Activated naive CD4-positive, alpha-beta T cell treated with anti-CD3 and anti-CD28 coated beads for 36 hours (primary cell): ENCODE data around the gene FAAH. TPM values are rescaled to one million over a fixed set of nuclear protein-coding genes. Genes with fewer than 3 reads are reported as not detected.
A peak's percentile ranks its signal among the peaks of the same experiment; 100 is the strongest.
"Not testable (repeated sequence)": the region's sequence is repeated elsewhere in the genome, so short reads cannot be mapped to it uniquely, and the experiment has no call there.

Experiments
- CTCF ChIA-PET: fragments of 350-600 bp; sonication (Branson Sonifier 250); formaldehyde crosslinking; loops from one replicate; lab custom pipeline; 2021; ENCODE audit warnings: antibody characterized with exemption; lab: Charles Lee
- DNase-seq: peaks from one replicate; pipeline ENCODE4 v3.0.0-alpha.2; 2020
- H3K27ac Mint-ChIP-seq: one replicate; pipeline ENCODE4 v1.8.0; 2021; ENCODE audit warnings: mild to moderate bottlenecking, mixed read lengths
- H3K27me3 Mint-ChIP-seq: one replicate; pipeline ENCODE4 v1.8.0; 2021; ENCODE audit warnings: low read depth, mixed read lengths
- H3K36me3 Mint-ChIP-seq: one replicate; pipeline ENCODE4 v1.8.0; 2021; ENCODE audit warnings: low read depth, mixed read lengths
- H3K4me1 Mint-ChIP-seq: one replicate; pipeline ENCODE4 v1.8.0; 2021; ENCODE audit warnings: low read depth, mixed read lengths
- H3K4me3 Mint-ChIP-seq: one replicate; pipeline ENCODE4 v1.8.0; 2021; ENCODE audit warnings: mild to moderate bottlenecking, moderate library complexity, mixed read lengths
- H3K9me3 Mint-ChIP-seq: one replicate; pipeline ENCODE4 v1.8.0; 2021; ENCODE audit warnings: mixed read lengths
- intact Hi-C: fragments of 100-400 bp; cut with micrococcal nuclease; formaldehyde crosslinking; loops from one replicate; pipeline ENCODE4 v1.15.1; 2023
- total RNA-seq, 2 experiments: library from RNA; stranded (reverse); gene quantifications; one replicate each; pipeline ENCODE4 v1.2.3, GENCODE V29; 2021

The FAAH gene
- 1 to 10 TPM; 3.8 to 4.8 TPM for total RNA-seq

DNA sequence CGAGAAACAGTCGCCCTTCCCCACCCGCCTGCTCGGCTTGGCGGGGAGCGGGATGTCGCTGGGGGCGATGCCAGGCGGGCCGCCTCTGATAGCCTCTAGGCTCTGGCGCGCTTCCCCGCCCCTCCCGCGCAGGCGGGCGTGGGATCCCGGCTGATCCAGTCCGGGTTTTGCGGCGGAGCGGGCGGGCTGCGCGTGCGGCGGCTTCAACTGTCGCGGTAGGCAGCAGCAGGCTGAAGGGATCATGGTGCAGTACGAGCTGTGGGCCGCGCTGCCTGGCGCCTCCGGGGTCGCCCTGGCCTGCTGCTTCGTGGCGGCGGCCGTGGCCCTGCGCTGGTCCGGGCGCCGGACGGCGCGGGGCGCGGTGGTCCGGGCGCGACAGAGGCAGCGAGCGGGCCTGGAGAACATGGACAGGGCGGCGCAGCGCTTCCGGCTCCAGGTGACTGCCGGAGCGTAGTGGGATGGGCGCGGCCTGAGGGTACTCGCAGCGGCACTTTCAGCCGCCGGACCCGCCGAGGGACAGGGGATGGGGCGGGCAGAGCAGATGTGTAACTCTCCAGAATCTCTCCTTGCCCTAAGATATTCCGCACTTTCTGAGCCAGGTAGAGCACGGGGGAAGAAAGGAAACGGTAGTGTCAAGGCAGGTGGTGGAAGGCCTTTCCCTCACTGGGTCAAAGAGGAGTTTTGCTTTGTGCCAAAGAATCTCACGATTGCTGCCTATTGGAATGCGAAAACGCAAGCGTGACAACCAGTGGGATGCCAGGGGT lies at the start of gene FAAH:
TSS of gene FAAH (plus strand) at position 210 of the 764 bp plus-strand sequence. CDS start at position 242, 32 bp downstream.
- H3K27me3 Mint-ChIP-seq = peaks cover 22% of the 10 kb centered on the region
- intact Hi-C loops = no loop called here
- peaks cover 18% of the 10 kb centered on the region for H3K36me3 Mint-ChIP-seq
- H3K9me3 Mint-ChIP-seq = peaks cover 18% of the 10 kb centered on the region
- DNase-seq = peak; percentile 52
- CTCF ChIA-PET = interaction anchor here (0.7 kb wide), 1 partner anchor 16 kb away, joined by 3 read pairs; no protein-coding TSS in a partner anchor
- peak within 1 kb of the TSS; percentile 25 for H3K4me3 Mint-ChIP-seq
- peaks cover 5% of the 10 kb centered on the region for H3K4me1 Mint-ChIP-seq
- H3K27ac Mint-ChIP-seq = no peak within 1 kb of the TSS

DNA sequence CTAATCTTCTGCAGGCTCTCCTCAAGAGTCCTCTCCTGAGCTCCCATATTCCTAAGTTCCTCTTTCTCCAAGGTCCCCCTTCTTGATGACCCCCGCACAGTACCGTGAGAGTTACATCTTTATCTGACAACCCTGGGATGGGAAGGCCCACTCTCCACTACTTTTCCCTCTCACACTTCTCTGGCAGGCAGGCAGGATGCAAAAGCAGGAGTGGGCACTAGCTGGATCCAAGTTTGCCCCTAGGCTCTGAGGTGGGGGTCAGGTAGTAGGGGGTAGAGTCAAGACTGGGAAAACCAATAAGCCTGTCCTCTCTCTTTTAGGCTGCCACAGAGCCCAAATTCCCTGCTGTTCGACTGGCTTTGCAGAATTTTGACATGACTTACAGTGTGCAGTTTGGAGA lies 49.6 kb upstream of the FAAH start:
- Mint-ChIP-seq H3K36me3 (peaks cover 59% of the 10 kb centered on the region), H3K27ac (peak overlapping the region; percentile 5), H3K27me3 (no peaks in the 10 kb centered on the region), H3K4me3 (no peak overlapping the region), H3K4me1 (peaks cover 62% of the 10 kb centered on the region), H3K9me3 (no peaks in the 10 kb centered on the region)
- no peak for DNase-seq
- intact Hi-C loops = loop anchor here (5.0 to 10.0 kb wide), 2 partner anchors 310 to 968 kb away; partner anchors contain the start of gene STIL
- CTCF ChIA-PET = interaction anchor here (1.3 kb wide), 1 partner anchor 46 kb away, joined by 3 read pairs; no protein-coding TSS in a partner anchor

DNA sequence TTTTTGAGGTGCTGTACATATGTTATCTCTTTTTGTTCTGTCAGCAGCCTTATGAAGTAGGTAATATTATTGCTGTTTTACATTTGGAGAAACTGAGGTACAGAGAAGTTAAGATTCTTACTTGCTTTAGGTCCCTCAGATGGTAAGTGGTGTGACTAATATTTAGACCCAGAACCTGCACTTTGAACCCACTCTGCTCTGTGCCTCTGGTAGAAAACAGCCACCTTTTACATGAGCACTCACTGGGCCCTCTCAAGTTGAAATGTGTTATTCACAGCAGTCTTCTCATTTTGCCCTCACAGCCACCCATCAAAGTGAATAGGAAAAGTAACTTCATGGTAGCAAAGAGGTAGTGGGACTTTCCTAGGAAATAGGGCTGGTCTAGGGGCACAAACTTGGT lies 48.8 kb upstream of the FAAH start:
- Mint-ChIP-seq H3K4me1 (peaks cover 59% of the 10 kb centered on the region), H3K9me3 (no peaks in the 10 kb centered on the region), H3K27me3 (no peaks in the 10 kb centered on the region), H3K4me3 (no peak overlapping the region), H3K27ac (peak overlapping the region; percentile 59), H3K36me3 (peaks cover 64% of the 10 kb centered on the region)
- no peak for DNase-seq
- intact Hi-C loops = loop anchor here (10.0 kb wide), 1 partner anchor 310 kb away; no protein-coding TSS in a partner anchor
- CTCF ChIA-PET = interaction anchor here (0.7 to 1.3 kb wide), 3 partner anchors 10 to 47 kb away, joined by 3 to 7 read pairs (median 3); no protein-coding TSS in a partner anchor

DNA sequence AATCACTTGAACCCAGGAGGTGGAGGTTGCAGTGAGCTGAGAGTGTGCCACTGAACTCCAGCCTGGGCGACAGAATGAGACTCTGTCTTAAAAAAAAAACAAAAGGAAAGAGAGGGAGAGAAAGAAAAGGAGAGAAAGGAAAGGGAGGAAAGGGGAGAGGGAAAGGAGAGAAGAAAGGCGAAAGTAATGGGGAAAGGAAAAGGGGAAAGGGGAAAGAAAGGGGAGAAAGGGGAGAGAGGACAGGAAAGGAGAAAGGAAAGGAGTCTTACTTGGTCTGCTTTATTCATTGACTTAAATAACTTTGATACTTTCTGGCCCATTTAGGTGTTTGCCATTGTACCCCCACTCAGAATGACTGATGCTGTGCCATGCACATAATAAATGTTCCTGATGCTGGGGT lies 41.8 kb upstream of the FAAH start:
- intact Hi-C loops = no loop called here
- no peak for DNase-seq
- CTCF ChIA-PET = no interaction called here
- H3K27me3 Mint-ChIP-seq = no peaks in the 10 kb centered on the region
- H3K9me3 Mint-ChIP-seq = no peaks in the 10 kb centered on the region
- H3K4me1 Mint-ChIP-seq = peaks cover 8% of the 10 kb centered on the region
- peaks cover 39% of the 10 kb centered on the region for H3K36me3 Mint-ChIP-seq
- H3K4me3 Mint-ChIP-seq = no peak overlapping the region
- H3K27ac Mint-ChIP-seq = no peak overlapping the region

DNA sequence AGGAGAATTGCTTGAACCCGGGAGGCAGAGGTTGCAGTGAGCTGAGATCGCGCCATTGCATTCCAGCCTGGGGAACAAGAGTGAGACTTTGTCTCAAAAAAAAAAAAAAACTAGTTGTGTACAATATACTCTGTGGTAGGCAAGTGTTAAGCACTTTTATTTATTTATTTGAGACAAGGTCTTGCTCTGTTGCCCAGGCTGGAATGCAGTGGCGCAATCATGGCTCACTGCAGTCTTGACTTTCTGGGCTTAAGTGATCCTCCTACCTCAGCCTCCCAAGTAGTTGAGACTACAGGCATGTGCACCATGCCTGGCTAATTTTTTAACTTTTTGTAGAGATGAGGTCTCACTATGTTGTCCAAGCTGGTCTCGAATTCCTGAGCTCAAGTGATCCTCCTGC lies 38.2 kb upstream of the FAAH start:
- CTCF ChIA-PET, DNase-seq, H3K27me3 Mint-ChIP-seq, H3K27ac Mint-ChIP-seq, H3K4me3 Mint-ChIP-seq, H3K9me3 Mint-ChIP-seq, intact Hi-C loops, H3K4me1 Mint-ChIP-seq: not testable (repeated sequence)
- peaks cover 30% of the 10 kb centered on the region for H3K36me3 Mint-ChIP-seq

DNA sequence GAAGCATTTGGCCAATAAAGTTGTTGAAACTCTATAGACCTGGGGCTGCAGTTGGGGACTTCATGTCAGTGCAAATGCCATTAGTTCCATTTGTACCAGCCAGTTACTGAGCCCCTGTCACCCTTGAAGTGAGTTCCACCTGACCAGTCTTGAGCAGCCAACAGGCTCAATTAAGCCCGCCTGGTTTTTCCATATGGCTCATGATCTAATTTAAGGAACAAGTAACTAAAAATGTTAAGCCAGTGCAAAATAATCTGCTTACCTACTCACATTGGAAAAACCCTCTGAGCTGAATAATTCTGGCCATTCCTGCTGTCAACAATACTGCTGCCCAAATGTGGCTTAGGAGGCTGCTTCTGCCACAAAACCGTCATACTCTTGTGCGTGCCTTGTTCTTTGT lies 32.0 kb upstream of the FAAH start:
- no peaks in the 10 kb centered on the region for H3K4me1 Mint-ChIP-seq
- CTCF ChIA-PET = interaction anchor here (2.1 kb wide), 1 partner anchor 14 kb away, joined by 10 read pairs; no protein-coding TSS in a partner anchor
- H3K4me3 Mint-ChIP-seq = no peak overlapping the region
- H3K27me3 Mint-ChIP-seq = no peaks in the 10 kb centered on the region
- no peak for DNase-seq
- no peak overlapping the region for H3K27ac Mint-ChIP-seq
- H3K36me3 Mint-ChIP-seq = peaks cover 30% of the 10 kb centered on the region
- intact Hi-C loops = no loop called here
- H3K9me3 Mint-ChIP-seq = no peaks in the 10 kb centered on the region

DNA sequence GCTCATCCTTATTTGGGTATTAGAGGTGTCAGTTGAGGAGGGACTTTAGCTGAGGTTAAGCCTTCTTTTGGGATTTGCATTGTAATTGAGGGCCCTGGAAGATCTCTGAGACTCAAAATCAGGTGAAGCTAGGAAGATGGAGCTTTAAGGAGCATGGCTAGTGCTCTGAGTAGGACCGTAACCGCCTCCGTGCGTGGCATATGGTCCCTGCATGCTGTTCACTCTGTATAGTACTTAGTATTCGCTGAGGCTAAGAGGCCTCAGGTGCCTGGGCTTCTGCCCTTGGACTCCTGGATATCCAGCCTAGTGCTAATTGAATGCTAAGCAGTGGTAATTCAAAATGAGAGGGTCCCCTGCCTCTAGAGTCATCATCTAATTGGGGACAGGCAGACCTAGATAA lies 31.0 kb upstream of the FAAH start:
- Mint-ChIP-seq H3K36me3 (peaks cover 30% of the 10 kb centered on the region), H3K27me3 (no peaks in the 10 kb centered on the region), H3K4me3 (no peak overlapping the region), H3K9me3 (no peaks in the 10 kb centered on the region), H3K4me1 (no peaks in the 10 kb centered on the region), H3K27ac (no peak overlapping the region)
- intact Hi-C loops = no loop called here
- no peak for DNase-seq
- CTCF ChIA-PET = no interaction called here

DNA sequence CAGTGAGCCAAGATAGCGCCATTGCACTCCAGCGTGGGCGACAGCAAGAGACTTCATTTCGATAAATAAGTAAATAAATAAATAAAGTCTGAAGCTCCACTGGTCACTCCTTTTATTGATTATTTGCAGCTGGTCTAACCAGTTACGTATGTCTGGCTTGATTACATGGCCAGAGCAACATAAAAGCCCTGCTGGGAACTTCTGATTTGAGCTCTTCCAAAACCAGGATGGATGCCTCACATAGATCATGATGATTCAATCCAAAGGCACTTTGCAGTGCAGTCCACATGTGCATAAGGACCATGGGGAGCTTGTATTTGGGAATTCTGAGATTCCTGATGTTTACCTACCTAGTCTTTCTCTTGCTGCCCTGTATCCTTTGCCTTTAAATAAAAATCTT lies 29.5 kb upstream of the FAAH start:
- no peak overlapping the region for H3K4me3 Mint-ChIP-seq
- DNase-seq = no peak
- peaks cover 32% of the 10 kb centered on the region for H3K36me3 Mint-ChIP-seq
- intact Hi-C loops = no loop called here
- H3K9me3 Mint-ChIP-seq = no peaks in the 10 kb centered on the region
- H3K27ac Mint-ChIP-seq = no peak overlapping the region
- H3K27me3 Mint-ChIP-seq = no peaks in the 10 kb centered on the region
- H3K4me1 Mint-ChIP-seq = peaks cover 2% of the 10 kb centered on the region
- CTCF ChIA-PET = interaction anchor here (0.9 kb wide), 1 partner anchor 17 kb away, joined by 4 read pairs; no protein-coding TSS in a partner anchor

DNA sequence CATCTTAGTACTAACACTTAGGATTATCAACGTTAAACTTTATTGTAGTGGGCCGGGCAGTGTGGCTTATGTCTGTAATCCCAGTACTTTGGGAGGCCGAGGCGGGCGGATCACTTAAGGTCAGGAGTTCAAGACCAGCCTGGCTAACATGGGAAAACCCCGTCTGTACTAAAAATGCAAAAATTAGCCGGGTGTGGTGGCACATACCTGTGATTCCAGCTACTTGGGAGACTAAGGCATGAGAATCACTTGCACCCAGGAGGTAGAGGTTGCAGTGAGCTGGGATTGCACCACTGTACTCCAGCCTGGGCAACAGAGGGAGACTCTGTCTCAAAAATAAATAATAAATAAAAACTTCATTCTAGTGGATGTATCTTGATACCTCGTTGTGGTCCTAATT lies 28.3 kb upstream of the FAAH start:
- H3K9me3 Mint-ChIP-seq, CTCF ChIA-PET, H3K4me1 Mint-ChIP-seq, intact Hi-C loops, H3K27ac Mint-ChIP-seq, H3K27me3 Mint-ChIP-seq, DNase-seq, H3K4me3 Mint-ChIP-seq: not testable (repeated sequence)
- H3K36me3 Mint-ChIP-seq = peaks cover 31% of the 10 kb centered on the region

DNA sequence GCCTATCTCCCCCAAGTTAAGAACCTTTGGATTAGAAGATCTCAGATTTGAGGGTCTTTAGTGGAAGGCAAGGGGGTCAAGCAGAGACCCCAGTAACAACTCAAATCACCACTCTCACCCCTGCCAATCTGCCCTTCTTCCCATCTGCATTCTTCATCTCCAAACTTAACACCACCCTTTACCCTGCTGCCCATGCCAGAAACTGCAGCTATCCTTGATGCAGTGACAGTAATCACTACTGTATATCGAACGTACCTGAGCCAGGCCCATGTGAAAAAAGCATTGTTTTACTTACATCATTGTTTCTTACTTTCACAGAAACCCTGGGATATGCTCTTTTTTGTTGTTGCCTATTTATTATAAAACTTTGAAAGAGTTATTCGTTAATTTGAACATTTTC lies 27.0 kb upstream of the FAAH start:
- Mint-ChIP-seq H3K27ac (no peak overlapping the region), H3K27me3 (no peaks in the 10 kb centered on the region), H3K4me3 (no peak overlapping the region), H3K36me3 (peaks cover 32% of the 10 kb centered on the region), H3K9me3 (no peaks in the 10 kb centered on the region), H3K4me1 (peaks cover 8% of the 10 kb centered on the region)
- intact Hi-C loops = no loop called here
- CTCF ChIA-PET = interaction anchor here (1.5 kb wide), 1 partner anchor 13 kb away, joined by 4 read pairs; no protein-coding TSS in a partner anchor
- no peak for DNase-seq

DNA sequence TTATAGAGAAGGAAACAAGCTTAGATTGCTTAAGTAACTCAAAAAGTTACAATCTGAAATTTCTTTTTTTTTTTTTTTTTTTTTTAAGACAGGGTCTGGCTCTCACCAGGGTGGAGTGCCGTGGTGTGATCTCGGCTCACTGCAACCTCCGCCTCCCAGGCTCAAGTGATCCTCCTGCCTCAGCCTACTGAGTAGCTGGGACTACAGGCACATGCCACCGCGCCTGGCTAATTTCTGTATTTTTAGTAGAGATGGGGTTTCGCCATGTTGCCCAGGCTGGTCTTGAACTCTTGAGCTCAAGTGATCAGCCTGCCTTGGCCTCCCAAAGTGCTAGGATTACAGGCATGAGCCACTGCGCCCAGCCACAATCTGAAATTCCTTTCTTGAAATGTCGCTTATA lies 26.4 kb upstream of the FAAH start:
- H3K36me3 Mint-ChIP-seq = peaks cover 28% of the 10 kb centered on the region
- H3K9me3 Mint-ChIP-seq, H3K4me3 Mint-ChIP-seq, H3K27me3 Mint-ChIP-seq, H3K4me1 Mint-ChIP-seq, H3K27ac Mint-ChIP-seq, DNase-seq, intact Hi-C loops: not testable (repeated sequence)
- CTCF ChIA-PET = interaction anchor here (1.5 kb wide), 1 partner anchor 12 kb away, joined by 4 read pairs; no protein-coding TSS in a partner anchor

DNA sequence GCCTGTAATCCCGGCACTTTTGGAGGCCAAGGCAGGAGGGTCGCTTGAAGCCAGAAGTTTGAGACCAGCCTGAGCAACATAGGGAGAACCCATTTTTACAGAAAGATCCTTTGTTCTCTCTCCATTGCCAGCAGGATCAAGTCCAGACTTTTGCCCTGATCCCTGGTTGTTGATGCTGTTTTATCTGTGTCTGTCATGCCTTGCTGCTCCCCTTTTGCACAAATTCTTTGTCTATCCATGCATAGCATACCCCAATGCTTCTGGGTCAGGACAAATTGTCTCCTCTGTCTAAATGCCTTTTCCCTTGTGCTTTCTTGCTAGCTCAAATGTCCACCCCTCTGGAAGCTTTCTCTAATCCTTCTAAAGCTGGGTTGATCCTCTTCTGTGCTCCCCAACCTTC lies 25.3 kb upstream of the FAAH start:
- CTCF ChIA-PET = interaction anchor here (1.0 kb wide), 1 partner anchor 21 kb away, joined by 3 read pairs; no protein-coding TSS in a partner anchor
- intact Hi-C loops = no loop called here
- H3K36me3 Mint-ChIP-seq = peaks cover 34% of the 10 kb centered on the region
- H3K4me3 Mint-ChIP-seq = no peak overlapping the region
- no peak for DNase-seq
- no peaks in the 10 kb centered on the region for H3K9me3 Mint-ChIP-seq
- peaks cover 8% of the 10 kb centered on the region for H3K4me1 Mint-ChIP-seq
- no peak overlapping the region for H3K27ac Mint-ChIP-seq
- no peaks in the 10 kb centered on the region for H3K27me3 Mint-ChIP-seq
